ENCODE measurements around the gene MED1. TPM values are rescaled to one million over a fixed set of nuclear protein-coding genes. Genes with fewer than 3 reads are reported as not detected.
A peak's percentile ranks its signal among the peaks of the same experiment; 100 is the strongest.

Gene MED1
- total and polyA plus RNA-seq, 4 donors, result 4.4 to 19.3 (median 9.1) TPM

DNA sequence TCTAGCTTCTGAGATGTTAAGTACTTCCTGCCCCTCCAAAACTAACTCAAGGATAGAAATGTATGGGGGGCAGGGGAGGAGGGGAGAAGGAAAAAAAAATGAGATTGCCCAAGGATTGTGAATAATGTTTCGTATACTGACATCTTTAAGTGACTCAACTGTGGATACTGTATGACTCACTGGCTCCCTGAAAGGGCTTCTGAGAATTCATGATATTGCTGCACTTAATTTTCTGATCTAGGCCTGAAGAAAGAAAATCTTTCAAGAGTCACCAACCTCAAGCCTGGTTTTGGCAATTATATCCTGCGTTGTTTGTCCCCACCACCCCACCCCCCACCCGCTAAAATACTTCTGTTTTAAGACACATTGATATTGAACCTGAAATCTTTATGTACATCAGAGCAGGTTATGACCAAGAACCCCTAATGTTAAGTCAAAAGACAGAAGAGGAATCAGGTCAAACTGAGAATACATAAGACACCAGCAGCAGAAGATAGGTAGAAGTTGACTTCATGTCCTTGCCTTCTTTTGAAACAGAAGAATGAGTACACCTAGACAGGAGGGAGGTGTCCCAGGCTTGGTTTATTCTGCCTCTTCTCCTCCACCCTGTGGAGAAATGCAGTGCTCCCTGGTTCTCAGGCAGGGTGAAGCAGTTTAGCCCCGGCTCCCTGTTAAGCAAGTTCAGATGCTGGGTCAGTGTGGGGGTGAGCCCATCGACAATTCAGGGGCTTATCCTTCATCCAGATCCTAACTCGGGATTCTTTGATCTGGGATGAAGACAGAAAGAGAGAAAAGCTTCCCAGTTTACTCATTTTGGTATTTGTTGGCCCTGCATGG lies 46.3 kb downstream of the MED1 start:
- H3K27ac ChIP-seq (ENCODE audit: low read depth in 1 of 2, low read length in 2 of 2), result no peak overlapping the region
- no peak overlapping the region for H3K9ac ChIP-seq (ENCODE audit: low read depth in 1 of 2, low read length in 2 of 2)
- no peaks in the 10 kb centered on the region for H3K27me3 ChIP-seq (ENCODE audit: control insufficient read depth in 4 of 4, insufficient read depth in 4 of 4, low read length in 3 of 4)
- H3K4me3 ChIP-seq (ENCODE audit: low read depth in 1 of 3, low read length in 3 of 3), result no peak overlapping the region
- peaks cover 5 to 14% (median 13%) of the 10 kb centered on the region in 4 donors for H3K4me1 ChIP-seq (ENCODE audit: control insufficient read depth in 4 of 4, insufficient read depth in 4 of 4, low read length in 3 of 4)
- TF ChIP-seq, protein P1, sequence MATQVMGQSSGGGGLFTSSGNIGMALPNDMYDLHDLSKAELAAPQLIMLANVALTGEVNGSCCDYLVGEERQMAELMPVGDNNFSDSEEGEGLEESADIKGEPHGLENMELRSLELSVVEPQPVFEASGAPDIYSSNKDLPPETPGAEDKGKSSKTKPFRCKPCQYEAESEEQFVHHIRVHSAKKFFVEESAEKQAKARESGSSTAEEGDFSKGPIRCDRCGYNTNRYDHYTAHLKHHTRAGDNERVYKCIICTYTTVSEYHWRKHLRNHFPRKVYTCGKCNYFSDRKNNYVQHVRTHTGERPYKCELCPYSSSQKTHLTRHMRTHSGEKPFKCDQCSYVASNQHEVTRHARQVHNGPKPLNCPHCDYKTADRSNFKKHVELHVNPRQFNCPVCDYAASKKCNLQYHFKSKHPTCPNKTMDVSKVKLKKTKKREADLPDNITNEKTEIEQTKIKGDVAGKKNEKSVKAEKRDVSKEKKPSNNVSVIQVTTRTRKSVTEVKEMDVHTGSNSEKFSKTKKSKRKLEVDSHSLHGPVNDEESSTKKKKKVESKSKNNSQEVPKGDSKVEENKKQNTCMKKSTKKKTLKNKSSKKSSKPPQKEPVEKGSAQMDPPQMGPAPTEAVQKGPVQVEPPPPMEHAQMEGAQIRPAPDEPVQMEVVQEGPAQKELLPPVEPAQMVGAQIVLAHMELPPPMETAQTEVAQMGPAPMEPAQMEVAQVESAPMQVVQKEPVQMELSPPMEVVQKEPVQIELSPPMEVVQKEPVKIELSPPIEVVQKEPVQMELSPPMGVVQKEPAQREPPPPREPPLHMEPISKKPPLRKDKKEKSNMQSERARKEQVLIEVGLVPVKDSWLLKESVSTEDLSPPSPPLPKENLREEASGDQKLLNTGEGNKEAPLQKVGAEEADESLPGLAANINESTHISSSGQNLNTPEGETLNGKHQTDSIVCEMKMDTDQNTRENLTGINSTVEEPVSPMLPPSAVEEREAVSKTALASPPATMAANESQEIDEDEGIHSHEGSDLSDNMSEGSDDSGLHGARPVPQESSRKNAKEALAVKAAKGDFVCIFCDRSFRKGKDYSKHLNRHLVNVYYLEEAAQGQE (IDR thresholded peaks at IDR 0.05), result no peak
- TF ChIP-seq FOXA1 (IDR thresholded peaks at IDR 0.05) (no peak), EGR1 (IDR thresholded peaks at IDR 0.05; ENCODE audit: low read depth in 2 of 2) (no peak), RXRA (IDR thresholded peaks at IDR 0.05) (no peak), HNF4G (IDR thresholded peaks at IDR 0.05) (no peak)
- H3K9me3 ChIP-seq (ENCODE audit: control insufficient read depth in 4 of 4, low read length in 3 of 4), result no peaks in the 10 kb centered on the region
- DNase-seq (ENCODE audit: low spot score), result no peak
- peaks cover 10 to 25% (median 21%) of the 10 kb centered on the region in 4 donors for H3K36me3 ChIP-seq (ENCODE audit: control insufficient read depth in 4 of 4, insufficient read depth in 3 of 4, low read depth in 1 of 4, low read length in 3 of 4)
- 87% methylated on average over 6 of the region's 6 CpGs for WGBS

DNA sequence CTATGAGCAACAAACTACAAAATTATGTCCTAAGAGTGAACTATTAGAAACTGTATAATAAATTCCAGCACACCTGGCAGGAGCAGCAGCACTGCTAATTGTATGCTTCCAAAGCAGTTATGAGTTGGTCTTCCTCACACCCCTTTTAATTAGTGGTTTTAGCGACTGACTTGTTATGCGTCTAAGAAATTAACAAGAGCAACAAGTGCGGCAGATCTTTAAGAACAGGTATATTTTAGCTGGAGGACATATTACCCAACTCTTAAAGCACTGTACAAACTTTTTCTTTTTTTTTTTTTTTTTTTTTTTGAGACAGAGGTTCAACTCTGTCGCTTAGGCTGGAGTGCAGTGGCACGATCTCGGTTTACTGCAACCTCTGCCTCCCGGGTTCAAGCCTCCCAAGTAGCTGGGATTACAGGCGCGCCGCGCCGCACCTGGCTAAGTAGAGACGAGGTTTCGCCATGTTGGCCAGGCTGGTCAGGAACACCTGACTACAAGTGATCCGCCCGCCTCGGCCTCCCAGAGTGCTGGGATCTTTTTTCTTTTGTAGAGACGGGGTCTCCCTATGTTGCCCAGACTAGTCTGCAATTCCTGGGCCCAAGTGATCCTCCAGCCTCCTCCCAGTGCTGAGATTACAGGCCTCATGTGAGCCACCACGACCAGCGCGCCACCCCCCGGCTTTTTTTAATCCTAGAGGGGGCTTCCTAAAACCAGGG lies 48.0 kb downstream of the MED1 start:
- H3K9me3 ChIP-seq (ENCODE audit: control insufficient read depth in 4 of 4, low read length in 3 of 4), result no peaks in the 10 kb centered on the region
- 69% methylated on average over 22 of the region's 22 CpGs for WGBS
- no peak overlapping the region for H3K9ac ChIP-seq (ENCODE audit: low read depth in 1 of 2, low read length in 2 of 2)
- H3K4me1 ChIP-seq (ENCODE audit: control insufficient read depth in 4 of 4, insufficient read depth in 4 of 4, low read length in 3 of 4), result peaks cover 5 to 18% (median 15%) of the 10 kb centered on the region in 4 donors
- no peak overlapping the region for H3K27ac ChIP-seq (ENCODE audit: low read depth in 1 of 2, low read length in 2 of 2)
- DNase-seq (ENCODE audit: low spot score), result no peak
- no peaks in the 10 kb centered on the region for H3K27me3 ChIP-seq (ENCODE audit: control insufficient read depth in 4 of 4, insufficient read depth in 4 of 4, low read length in 3 of 4)
- H3K4me3 ChIP-seq (ENCODE audit: low read depth in 1 of 3, low read length in 3 of 3), result no peak overlapping the region
- peak in 1 of 2 donors; percentile 6 for TF ChIP-seq JUND (IDR thresholded peaks at IDR 0.05)
- TF ChIP-seq, protein P2, sequence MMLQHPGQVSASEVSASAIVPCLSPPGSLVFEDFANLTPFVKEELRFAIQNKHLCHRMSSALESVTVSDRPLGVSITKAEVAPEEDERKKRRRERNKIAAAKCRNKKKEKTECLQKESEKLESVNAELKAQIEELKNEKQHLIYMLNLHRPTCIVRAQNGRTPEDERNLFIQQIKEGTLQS (IDR thresholded peaks at IDR 0.05), result no peak
- H3K36me3 ChIP-seq (ENCODE audit: control insufficient read depth in 4 of 4, insufficient read depth in 3 of 4, low read depth in 1 of 4, low read length in 3 of 4), result peaks cover 3 to 7% (median 6%) of the 10 kb centered on the region in 4 donors

DNA sequence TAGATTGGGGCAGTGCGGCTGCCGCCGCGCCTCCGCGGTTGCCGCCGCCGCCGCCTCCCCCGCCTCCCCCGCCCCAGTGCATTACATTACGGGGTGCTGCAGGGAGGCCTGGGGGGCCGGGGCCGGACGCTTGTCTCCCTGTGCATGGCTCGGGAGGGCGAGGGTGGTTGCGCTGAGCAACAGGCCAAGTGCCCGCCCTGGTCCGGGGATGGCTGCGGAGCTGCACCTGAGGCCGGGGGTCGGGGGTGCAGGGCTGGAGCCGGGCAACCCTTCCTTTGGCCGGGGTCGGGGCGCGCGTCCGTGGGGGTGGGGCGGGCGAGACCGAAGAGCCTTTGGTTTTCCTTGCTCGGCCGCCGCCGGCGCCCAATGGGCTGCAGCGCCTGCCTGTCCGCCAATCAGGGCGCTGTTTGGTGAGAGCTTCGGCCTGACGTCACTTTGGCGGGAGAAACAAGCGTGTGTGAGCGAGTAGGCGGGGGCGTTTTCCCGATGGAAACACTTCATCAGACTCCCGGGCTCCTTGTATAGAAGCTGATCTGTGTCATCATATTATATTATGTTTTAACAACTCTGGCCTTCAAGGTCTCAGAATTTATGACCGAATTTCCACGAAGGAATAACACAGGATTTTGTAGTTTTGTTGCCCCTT lies 48.7 kb downstream of the MED1 start:
- Histone ChIP-seq H3K27me3 (ENCODE audit: control insufficient read depth in 4 of 4, insufficient read depth in 4 of 4, low read length in 3 of 4) (no peaks in the 10 kb centered on the region), H3K9ac (ENCODE audit: low read depth in 1 of 2, low read length in 2 of 2) (no peak overlapping the region)

More for the DNA sequence above, 48.7 kb downstream of the MED1 start:
- Histone ChIP-seq H3K36me3 (ENCODE audit: control insufficient read depth in 4 of 4, insufficient read depth in 3 of 4, low read depth in 1 of 4, low read length in 3 of 4) (peaks cover under 1 to 4% (median 2%) of the 10 kb centered on the region in 4 donors), H3K4me1 (ENCODE audit: control insufficient read depth in 4 of 4, insufficient read depth in 4 of 4, low read length in 3 of 4) (peaks cover 5 to 18% (median 15%) of the 10 kb centered on the region in 4 donors), H3K9me3 (ENCODE audit: control insufficient read depth in 4 of 4, low read length in 3 of 4) (no peaks in the 10 kb centered on the region), H3K4me3 (ENCODE audit: low read depth in 1 of 3, low read length in 3 of 3) (peak overlapping the region; percentile 70 to 97 (median 91)), H3K27ac (ENCODE audit: low read depth in 1 of 2, low read length in 2 of 2) (peak overlapping the region; percentile 82 to 93)
- DNase-seq (ENCODE audit: low spot score), result peak; percentile 93
- no peak for TF ChIP-seq TAF1 (conservative IDR thresholded peaks at IDR 0.05)
- TF ChIP-seq EGR1 (IDR thresholded peaks at IDR 0.05; ENCODE audit: low read depth in 2 of 2), result peak; percentile 88 to 94
- TF ChIP-seq JUND (IDR thresholded peaks at IDR 0.05), result peak; percentile 35 to 80
- no peak for TF ChIP-seq NR2F2 (IDR thresholded peaks at IDR 0.05)
- TF ChIP-seq, protein P3, sequence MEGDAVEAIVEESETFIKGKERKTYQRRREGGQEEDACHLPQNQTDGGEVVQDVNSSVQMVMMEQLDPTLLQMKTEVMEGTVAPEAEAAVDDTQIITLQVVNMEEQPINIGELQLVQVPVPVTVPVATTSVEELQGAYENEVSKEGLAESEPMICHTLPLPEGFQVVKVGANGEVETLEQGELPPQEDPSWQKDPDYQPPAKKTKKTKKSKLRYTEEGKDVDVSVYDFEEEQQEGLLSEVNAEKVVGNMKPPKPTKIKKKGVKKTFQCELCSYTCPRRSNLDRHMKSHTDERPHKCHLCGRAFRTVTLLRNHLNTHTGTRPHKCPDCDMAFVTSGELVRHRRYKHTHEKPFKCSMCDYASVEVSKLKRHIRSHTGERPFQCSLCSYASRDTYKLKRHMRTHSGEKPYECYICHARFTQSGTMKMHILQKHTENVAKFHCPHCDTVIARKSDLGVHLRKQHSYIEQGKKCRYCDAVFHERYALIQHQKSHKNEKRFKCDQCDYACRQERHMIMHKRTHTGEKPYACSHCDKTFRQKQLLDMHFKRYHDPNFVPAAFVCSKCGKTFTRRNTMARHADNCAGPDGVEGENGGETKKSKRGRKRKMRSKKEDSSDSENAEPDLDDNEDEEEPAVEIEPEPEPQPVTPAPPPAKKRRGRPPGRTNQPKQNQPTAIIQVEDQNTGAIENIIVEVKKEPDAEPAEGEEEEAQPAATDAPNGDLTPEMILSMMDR (IDR thresholded peaks at IDR 0.05; ENCODE audit: low read depth, low read length, missing input control), result no peak
- WGBS, result 1% methylated on average over 53 of the region's 53 CpGs

All from liver (tissue), 9 donors.